Measurements from ENCODE around the gene MAP3K2.

MAP3K2 gene

DNA sequence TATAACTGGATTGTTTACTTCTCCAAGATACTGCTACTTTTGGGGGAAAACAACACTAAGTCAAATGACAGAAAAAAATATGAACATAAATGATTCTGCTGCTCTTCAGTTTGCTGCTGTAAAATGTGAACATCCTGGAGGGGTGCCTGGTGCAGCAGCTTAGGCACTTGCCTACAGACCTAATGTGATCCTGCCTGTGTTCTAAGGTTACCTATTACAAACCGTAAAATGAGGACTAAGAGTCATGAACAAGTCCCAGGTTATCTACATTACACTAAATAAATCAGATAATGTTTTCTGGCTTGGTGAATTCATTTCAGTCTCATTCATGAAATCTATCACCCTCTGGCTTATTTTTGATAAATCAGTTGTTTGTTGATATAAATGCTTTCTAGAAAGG is 55.4 kb downstream of the MAP3K2 start:
- no peak for DNase-seq (ENCODE audit: low read depth in 2 of 2)
- no peak overlapping the region for H3K4me3 ChIP-seq (replicated peaks in 1 of 2; ENCODE audit: low read depth in 2 of 2, low read length in 2 of 2)
- TF ChIP-seq, protein P1, sequence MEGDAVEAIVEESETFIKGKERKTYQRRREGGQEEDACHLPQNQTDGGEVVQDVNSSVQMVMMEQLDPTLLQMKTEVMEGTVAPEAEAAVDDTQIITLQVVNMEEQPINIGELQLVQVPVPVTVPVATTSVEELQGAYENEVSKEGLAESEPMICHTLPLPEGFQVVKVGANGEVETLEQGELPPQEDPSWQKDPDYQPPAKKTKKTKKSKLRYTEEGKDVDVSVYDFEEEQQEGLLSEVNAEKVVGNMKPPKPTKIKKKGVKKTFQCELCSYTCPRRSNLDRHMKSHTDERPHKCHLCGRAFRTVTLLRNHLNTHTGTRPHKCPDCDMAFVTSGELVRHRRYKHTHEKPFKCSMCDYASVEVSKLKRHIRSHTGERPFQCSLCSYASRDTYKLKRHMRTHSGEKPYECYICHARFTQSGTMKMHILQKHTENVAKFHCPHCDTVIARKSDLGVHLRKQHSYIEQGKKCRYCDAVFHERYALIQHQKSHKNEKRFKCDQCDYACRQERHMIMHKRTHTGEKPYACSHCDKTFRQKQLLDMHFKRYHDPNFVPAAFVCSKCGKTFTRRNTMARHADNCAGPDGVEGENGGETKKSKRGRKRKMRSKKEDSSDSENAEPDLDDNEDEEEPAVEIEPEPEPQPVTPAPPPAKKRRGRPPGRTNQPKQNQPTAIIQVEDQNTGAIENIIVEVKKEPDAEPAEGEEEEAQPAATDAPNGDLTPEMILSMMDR (IDR thresholded peaks at IDR 0.05; ENCODE audit: low read depth, low read length), result no peak

GRCh38 chr2:127330753-127331152 is 57.0 kb downstream of the MAP3K2 start:
- TF ChIP-seq, protein P1 (IDR thresholded peaks at IDR 0.05; ENCODE audit: low read depth, low read length), result no peak
- no peak for DNase-seq (ENCODE audit: low read depth in 2 of 2)

GRCh38 chr2:127326289-127326945 is 61.4 kb downstream of the MAP3K2 start:
- no peak overlapping the region for H3K4me3 ChIP-seq (replicated peaks in 1 of 2; ENCODE audit: low read depth in 2 of 2, low read length in 2 of 2)
- TF ChIP-seq, protein P1 (IDR thresholded peaks at IDR 0.05; ENCODE audit: low read depth, low read length), result no peak
- DNase-seq (ENCODE audit: low read depth in 2 of 2), result peak in 1 of 2 donors; percentile 19

More at GRCh38 chr2:127330753-127331152, 57.0 kb downstream of the MAP3K2 start:
- no peak overlapping the region for H3K4me3 ChIP-seq (replicated peaks in 1 of 2; ENCODE audit: low read depth in 2 of 2, low read length in 2 of 2)

DNA sequence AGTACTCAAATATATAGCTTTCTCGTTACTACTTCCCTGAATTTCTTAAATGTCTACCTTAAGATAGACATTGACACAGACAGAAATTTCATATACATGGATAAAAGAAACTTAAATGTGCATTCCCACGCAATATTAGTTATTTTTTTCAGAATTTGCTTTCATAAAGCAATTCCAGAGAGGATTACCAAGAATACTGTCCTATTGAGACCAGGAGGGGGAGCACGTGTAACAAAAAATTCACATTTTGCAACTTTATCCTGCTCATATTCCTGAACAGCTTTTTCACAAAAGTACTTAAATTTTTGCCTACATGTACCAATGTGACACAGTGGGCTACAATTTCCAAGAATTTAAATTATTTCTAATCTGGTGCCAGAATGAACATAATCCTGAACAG is 63.1 kb downstream of the MAP3K2 start:
- no peak overlapping the region for H3K4me3 ChIP-seq (replicated peaks in 1 of 2; ENCODE audit: low read depth in 2 of 2, low read length in 2 of 2)
- DNase-seq (ENCODE audit: low read depth in 2 of 2), result peak; percentile 77 to 79
- TF ChIP-seq, protein P1 (IDR thresholded peaks at IDR 0.05; ENCODE audit: low read depth, low read length), result peak; percentile 56

GRCh38 chr2:127321303-127321702 is 66.5 kb downstream of the MAP3K2 start:
- DNase-seq (ENCODE audit: low read depth in 2 of 2), result peak; percentile 4 to 8
- TF ChIP-seq, protein P1 (IDR thresholded peaks at IDR 0.05; ENCODE audit: low read depth, low read length), result no peak
- H3K4me3 ChIP-seq (replicated peaks in 1 of 2; ENCODE audit: low read depth in 2 of 2, low read length in 2 of 2), result no peak overlapping the region

DNA sequence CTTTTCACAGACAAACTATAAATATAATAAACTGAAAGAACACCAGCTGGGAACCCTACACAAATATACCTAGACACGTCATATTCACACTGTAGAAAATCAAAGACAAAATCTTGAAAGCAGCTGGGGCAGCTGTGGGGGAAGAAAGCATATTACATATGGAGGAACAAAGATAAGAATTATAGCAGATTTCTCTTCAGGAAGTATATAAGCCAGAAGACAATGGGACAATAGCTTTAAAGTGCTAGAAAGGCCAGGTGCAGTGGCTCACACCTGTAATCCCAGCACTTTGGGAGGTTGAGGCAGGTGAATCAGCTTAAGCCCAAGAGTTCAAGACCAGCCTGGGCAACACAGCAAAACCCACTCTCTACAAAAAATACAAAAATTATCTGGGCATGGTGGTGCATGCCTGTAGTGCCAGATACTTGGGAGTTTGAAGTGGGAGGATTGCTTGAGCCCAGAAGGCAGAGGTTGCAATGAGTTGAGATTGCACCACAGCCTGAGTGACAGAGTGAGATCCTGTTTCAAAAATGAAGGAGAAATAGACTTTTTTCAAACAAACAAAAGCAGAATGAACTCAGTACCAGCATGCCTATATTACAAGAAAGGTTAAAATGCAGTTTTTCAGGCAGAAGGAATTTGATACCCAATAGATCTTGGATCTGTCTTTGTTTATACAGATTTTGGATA is 67.0 kb downstream of the MAP3K2 start:
- TF ChIP-seq, protein P1 (IDR thresholded peaks at IDR 0.05; ENCODE audit: low read depth, low read length), result no peak
- no peak for DNase-seq (ENCODE audit: low read depth in 2 of 2)
- H3K4me3 ChIP-seq (replicated peaks in 1 of 2; ENCODE audit: low read depth in 2 of 2, low read length in 2 of 2), result no peak overlapping the region
